G401 (cell line): ENCODE data around the gene TNRC6B. TPM values are rescaled to one million over a fixed set of nuclear protein-coding genes. Genes with fewer than 3 reads are reported as not detected.

Source experiments
- DNase-seq: peaks from one replicate; pipeline ENCODE4 v3.0.0-alpha.2; 2015; ENCODE audit warnings: low spot score
- in situ Hi-C: cut with HindIII; loops from 2 replicates; pipeline ENCODE4 v1.10.0; 2016; ENCODE audit warnings: low sequenced_read_pairs, mixed read lengths
- total RNA-seq: library from RNA; depleted of rRNA; stranded (reverse); fragments of >200 nt; shearing (Covaris generic); gene quantifications from 2 replicates; pipeline ENCODE4 v1.2.3, GENCODE V29; 2014

The TNRC6B gene
- total RNA-seq, 1 experiment from 2014 or later = 11.1 TPM

DNA sequence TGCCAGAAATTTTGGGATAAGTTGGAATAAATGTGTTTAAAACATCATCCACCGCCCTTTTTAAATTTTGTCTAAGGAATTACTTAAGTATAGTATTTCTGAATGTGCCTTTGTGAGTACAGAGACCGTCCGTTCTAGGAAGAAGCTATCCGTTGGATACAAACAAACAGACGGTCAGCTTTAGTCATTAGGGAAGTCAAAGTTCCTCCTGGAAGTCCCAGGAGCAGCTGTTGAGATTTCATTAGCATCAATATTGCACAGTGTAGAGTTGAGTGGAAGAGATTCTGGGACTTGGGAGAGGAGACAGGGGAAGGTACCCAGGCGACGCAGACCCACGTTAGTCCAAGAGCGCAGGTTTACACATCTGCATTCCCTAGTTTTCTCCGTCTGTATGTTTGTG is 152.9 kb downstream of the TNRC6B start:
- in situ Hi-C loops = no loop called here

DNA sequence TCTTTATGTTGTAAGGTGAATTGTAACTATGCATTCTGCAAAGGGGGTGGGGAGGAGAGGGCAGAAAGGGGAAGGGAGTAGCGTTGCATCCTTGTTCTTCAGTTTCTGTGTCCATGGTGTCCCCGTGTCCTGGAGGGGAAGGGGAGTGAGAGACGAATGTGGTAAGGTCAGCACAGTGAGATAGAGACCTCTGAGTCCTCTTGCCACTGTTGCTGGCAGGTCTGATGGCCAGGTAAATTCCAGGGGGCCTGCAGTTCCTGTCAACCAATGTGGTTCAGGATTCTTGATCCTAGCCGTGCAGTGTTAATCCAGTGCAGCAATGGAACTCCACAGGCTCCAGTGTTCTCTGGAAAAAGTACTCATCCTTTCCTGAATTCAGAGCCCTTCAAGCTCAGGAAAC is 154.0 kb downstream of the TNRC6B start:
- no peak for DNase-seq
- in situ Hi-C loops = no loop called here

More for the DNA sequence above, 152.9 kb downstream of the TNRC6B start:
- DNase-seq = no peak

DNA sequence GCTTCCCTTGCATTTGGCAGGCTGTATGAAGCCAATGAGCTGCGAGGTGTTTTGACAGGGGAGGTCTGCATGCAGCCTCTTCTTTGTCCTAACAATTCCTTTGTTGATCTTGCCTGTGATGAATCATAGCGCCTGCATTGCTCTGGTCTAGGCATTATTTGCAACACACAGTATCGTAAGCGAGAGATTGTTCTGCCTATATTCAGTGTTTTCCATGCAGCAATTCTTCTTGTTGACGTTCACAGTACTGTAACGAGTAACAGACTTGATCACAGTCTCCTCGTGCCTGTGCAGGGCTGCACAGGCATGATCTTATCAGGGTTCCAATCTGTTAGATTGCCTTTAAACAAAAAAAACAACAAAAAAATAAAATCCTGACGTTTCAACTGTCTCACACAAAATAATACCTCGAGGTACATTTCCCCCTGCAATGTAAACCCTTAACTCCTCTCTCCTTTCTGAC is 154.6 kb downstream of the TNRC6B start:
- in situ Hi-C loops = no loop called here
- no peak for DNase-seq

DNA sequence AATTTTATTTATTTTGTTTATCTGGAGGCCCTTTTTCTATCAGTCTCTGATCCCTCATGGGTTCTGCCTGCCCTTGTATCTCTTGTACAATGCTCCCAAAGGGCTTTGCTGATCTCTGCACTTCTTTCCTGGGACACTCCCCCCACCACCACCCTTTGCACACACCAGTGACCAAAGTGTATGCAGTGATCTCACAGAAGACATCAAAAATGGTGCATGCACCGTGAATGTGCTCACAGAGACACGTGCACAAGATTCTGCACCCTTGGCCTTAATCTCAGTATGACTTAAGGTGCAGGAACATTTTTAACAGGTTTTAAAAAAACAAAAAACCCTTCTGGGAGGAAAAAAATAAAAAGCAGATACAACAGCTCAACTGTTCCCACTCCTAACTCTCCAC is 156.3 kb downstream of the TNRC6B start:
- in situ Hi-C loops = no loop called here
- DNase-seq = no peak

DNA sequence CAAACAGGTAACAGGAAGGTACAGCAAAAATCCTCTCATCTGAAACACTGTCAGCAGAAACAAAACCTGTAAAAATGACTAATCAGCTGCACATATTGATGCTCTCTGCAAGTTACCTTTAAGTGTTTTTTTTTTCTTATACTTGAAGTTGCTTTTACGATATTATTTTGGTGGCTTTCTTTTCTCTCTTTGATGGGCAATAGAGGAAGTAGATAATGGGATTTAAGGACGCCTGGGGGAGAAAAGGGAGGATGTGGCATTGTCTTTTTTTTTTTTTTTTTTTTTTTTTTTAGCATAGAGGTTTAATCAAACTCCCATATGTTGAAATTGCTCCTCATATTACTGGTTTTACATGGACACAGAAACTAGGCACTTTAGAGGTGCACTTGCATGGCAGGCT is 157.2 kb downstream of the TNRC6B start:
- no peak for DNase-seq
- in situ Hi-C loops = no loop called here

DNA sequence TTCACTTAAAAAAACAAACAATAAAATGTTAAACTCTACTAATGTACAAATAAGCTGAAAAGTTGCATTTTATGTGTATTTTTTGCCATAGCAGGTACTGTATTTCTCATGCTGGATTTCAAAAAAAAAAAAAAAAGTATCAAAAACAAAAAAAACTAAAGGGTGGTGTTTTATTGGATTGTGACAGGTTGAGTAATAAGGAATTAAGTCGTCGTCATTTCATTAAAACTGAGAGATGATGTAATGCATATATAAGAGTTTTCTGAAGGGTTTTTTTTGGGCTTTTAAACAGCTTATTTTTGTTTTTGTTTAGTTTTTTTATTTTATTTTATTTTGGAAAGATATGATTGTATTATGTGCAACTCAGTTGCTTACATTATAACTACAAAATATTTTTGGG is 157.6 kb downstream of the TNRC6B start:
- DNase-seq = no peak
- in situ Hi-C loops = no loop called here

DNA sequence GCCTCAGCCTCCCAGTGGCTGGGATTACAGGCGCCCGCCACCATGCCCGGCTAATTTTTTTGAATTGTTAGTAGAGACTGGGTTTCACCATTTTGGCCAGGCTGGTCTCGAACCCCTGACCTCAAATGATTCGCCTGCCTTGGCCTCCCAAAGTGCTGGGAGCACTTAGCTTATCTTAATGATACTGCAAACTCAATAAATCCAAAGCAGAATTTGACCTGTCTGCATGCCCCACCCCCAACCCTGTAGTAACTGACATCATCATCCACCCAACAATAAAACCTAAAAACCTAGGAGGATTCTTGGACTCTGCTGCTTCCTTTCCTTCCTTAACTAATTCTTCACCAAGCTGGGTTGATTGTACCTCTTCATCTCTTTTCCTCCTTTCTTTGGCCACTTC is 162.3 kb downstream of the TNRC6B start:
- no peak for DNase-seq
- in situ Hi-C loops = no loop called here

DNA sequence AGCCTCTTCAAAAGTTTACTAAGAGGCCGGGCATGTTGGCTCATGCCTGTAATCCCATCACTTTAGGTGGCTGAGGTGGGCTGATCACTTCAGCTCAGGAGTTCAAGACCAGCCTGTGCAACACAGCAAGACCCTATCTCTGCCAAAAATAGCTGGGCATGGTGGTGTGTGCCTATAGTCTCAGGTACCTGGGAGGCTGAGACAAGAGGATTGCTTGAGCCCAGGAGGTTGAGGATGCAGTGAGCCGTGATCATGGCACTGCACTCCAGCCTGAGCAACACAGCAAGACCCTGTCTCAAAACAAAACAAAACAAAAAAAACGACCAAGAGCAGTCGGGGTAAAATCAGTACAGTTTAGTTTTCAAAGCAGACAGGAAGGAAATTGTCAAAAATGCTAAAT is 163.9 kb downstream of the TNRC6B start:
- DNase-seq = no peak
- in situ Hi-C loops = no loop called here

DNA sequence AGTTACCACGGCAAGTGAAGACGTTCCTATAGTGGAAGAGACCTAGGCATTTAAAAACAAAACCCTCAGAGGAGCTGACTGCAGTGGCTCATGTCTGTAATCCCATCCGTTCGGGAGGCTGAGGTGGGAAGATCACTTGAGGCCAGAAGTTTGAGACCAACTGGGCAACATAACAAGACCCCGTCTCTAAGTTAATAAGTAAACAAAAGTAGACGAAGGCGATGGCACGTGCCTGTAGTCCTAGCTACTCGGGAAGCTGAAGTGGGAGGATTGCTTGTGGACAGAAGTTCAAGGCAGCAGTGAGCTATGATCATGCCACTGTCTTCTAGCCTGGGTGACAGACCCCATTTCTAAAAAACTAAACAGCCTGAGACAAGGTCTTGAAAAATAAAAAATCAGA is 164.8 kb downstream of the TNRC6B start:
- in situ Hi-C loops = no loop called here

DNA sequence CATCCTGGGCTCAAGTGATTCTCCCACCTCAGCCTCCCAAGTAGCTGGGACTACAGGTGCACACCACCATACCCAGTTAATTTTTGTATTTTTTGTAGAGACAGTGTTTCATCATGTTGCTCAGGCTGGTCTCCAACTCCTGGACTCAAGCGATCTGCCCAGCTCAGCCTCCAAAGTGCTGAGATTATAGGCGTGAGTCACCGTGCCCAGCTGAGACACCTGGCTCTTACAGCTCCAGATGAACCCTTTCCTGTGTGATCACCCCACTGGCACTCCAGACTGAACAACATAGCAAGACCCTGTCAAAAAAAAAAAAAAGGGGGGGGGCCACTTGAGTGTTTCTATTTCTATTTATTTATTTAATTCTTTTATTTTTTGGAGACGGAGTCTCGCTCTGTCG is 167.5 kb downstream of the TNRC6B start:
- in situ Hi-C loops = no loop called here

More for the DNA sequence above, 164.8 kb downstream of the TNRC6B start:
- DNase-seq = no peak

DNA sequence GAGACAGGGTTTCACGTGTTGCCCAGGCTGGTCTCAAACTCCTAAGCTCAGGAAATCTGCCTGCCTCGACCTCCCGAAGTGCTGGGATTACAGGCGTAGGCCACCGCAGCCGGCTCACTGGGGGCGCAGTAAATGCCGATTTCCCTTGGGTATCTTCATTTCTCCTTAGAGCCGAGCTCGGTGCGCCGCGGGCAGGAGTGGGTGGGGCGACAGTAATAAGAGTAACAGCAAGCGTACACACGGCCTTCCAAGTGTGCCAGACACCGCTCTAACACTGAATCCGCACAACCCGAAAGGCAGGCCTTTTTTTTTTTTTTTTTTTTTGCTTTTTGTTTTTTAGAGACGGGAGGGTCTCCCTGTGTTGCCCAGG is 168.1 kb downstream of the TNRC6B start:
- in situ Hi-C loops = no loop called here
- DNase-seq = no peak

More for the DNA sequence above, 167.5 kb downstream of the TNRC6B start:
- no peak for DNase-seq

DNA sequence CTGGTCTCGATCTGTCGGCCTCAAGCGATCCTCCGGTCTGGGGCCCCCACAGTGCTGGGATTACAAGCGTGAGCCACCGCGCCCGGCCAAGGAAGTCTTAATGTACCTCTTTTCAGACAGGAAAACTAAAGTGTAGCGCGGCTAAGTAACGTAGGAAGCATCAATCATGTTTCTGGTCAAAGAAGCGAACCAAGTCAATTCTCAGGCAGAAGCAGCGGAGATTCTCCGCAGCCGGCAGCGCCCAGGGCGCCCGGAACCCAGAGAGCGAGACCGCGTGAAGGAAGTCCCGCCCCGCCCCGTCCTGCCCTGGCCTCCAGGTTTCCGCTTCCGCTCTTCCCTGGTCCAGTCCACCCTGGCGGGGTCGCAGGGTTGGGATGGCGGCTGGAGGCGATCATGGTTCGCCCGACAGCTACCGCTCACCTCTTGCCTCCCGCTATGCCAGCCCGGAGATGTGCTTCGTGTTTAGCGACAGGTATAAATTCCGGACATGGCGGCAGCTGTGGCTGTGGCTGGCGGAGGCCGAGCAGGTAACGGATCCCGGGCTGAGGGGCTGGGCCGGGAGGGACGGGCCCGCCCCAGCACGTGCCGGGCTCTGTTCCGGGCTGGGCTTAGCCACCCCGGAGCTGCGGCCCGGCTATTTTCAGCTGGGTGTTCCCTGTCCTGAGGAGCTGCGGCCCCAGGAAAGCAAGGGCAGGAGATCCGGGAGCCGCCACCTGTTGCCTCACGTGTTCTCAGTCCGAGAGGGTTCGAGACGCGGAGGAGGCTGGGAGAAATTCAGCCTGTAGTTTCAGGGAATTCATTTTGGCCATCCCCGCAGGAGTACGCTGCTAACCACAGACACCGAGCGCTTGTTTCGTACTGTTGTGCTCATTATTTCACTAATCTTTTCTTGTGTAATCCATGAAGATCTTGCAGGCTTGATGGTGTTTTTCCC is 168.7 kb downstream of the TNRC6B start, which contains the start of gene ADSL:
Gene ADSL, plus strand, starts transcription at position 316 of the 934 bp plus-strand sequence. Its CDS starts 59 bp downstream, at position 375.
- in situ Hi-C loops = no loop called here
- DNase-seq = peak; percentile 91

DNA sequence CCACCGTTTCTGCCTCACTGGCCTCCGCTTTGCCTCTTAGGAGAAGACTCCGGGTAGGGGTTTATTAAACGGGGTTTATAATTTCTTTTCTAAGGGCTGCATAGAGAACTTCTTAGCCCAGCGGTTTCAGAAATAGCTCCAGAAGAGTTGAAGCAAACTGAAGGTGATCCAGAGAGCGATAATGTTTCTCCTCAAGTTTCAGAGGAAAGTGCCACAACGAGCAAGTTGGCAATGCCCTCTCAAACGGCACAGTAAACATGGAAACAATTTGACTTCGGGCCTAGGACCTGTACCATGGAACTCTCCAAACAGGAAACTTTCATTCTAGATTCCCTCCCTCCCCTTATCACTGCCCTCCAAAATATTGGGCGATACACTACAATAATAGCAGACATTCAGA is 169.6 kb downstream of the TNRC6B start:
- DNase-seq = no peak
- in situ Hi-C loops = no loop called here

DNA sequence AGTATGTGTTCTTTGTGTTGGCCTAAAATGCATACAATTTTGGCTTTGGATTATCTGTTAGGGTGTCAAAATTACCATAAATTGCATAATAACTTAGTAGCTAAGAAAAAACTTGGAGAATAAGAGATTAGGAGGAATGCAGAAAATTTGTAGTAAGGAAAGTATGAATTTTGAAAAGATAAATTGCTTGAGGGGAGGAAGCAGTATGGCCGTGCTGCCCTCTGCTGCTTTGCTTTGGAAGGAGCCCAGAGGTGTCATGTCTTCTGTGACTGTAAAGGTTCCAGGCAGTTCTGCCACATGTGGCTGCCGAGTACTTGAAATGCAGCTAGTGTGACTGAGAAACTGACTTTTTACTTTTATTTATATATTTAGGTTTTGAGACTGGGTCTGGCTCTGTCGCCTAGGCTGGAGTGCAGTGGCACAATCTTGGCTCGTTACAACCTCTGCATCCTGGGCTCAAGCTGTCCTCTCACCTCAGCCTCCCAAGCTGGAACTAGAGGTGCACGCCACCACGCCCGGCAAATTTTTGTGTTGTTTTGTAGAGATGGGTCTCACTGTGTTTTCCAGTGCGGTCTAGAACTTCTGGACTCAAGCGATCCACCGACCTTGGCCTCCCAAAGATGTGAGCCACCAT is 170.4 kb downstream of the TNRC6B start:
- in situ Hi-C loops = no loop called here
- peak; percentile 64 for DNase-seq

DNA sequence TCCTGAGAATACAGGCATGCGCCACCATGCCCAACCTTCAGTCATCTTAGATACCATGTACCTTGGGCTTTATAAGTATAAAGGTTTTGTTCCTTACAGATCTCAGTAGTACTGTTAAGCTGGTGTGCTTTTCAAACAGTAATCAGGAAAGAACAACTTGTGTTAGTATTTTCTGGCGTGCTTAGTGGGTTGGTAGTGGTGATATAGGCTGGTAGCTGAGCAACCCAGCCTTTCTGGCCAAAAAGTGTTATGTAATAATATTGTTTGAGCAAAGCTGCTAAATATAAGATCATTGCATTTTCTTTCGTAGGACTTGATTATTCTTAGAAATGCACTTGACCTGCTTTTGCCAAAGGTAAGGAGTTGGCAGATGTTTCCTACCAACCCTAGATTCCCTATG is 175.0 kb downstream of the TNRC6B start:
- no peak for DNase-seq
- in situ Hi-C loops = no loop called here

DNA sequence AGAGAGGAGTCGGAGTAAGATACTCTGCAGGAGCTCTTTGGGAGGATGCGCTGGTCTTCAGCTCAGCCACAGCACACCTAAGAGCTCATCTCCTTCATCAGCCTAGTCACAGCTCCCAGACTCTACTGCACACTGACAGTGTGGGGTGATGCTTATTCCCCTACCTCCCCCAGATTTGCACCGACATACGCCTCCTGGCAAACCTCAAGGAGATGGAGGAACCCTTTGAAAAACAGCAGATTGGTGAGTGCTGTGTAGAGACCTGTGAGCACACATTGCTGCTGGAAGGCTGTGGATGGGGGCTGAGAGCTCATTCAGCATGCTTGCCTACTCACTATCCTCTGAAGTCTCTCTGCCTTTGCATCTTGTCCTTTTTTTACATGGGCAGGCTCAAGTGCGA is 183.4 kb downstream of the TNRC6B start:
- in situ Hi-C loops = no loop called here
- no peak for DNase-seq

DNA sequence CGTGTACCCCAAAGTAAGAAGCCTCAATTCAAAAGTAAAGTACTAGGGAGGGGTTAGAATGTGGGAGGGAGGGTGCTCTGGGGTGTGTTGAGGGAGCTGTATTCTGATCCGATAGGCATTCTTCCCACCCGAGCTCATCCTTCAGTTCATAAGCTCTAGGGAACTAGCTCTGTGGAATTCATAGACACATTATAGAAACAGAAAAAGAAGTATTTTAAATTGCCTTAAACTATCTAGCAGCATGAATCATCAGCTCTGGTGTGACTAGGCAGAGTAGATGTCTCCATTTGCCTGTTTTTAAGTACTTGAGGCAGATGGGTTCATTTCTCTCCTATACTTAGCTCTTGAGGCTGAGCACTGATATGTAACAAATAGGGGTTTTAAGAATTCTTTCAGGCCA is 185.3 kb downstream of the TNRC6B start:
- DNase-seq = no peak
- in situ Hi-C loops = no loop called here

DNA sequence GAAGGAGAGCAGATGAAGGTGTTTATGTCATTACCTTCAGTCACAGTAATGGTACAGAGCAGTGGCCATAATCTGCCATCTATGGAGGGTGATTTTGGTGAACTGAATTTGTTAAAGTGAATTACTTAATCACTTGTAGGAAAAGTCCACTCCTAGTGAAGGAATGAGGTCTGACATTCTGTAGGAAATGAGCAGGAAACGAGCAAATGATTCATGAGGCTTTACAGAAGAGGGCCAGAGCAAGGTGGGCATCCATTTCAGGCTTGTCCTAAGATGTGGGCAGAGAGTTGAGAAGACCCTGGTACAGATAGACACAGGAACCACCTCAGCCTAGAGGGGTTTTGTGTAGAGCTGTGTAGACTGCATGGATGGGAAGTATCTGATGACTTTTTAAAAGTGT is 186.7 kb downstream of the TNRC6B start:
- in situ Hi-C loops = no loop called here
- no peak for DNase-seq

DNA sequence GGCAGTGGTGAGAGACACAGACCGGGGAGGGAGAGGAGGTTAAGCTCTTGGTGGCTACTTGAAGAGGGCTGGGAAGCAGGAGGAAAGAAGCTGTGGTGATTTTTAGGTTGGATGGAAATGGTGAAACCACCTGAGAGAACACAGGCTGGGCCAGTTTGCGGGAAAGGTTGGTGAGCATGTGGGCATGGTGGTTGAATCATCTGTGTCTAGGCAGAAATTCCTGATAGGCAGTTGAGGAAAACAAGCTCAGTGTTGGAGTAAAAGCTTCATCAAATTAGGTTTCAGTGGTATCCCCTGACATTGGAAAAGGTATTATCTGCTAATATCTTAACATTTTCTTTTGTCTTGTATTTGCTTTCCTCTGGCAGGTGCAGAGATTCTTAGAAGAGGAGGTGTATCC is 188.3 kb downstream of the TNRC6B start:
- no peak for DNase-seq
- in situ Hi-C loops = no loop called here

DNA sequence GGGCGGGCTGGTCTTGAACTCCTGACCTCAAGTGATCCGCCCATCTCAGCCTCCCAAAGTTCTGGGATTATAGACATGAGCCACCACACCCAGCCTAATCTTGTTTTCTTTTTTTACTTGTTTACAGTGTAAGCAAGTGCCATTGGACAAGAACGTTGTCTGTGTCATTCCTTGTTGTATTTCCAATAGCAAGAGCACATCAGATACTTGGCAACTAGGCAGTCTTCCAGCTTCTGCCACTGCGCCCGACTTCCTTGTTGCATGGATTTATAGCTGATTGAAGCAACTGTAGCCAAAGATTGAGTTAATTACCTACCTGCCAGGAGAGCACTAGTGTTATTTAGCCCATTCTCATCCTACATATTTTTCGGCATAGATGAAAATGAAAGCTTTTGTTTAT is 189.6 kb downstream of the TNRC6B start:
- in situ Hi-C loops = no loop called here
- DNase-seq = no peak
